ENCODE data around the gene MIPEP.

The MIPEP gene

DNA sequence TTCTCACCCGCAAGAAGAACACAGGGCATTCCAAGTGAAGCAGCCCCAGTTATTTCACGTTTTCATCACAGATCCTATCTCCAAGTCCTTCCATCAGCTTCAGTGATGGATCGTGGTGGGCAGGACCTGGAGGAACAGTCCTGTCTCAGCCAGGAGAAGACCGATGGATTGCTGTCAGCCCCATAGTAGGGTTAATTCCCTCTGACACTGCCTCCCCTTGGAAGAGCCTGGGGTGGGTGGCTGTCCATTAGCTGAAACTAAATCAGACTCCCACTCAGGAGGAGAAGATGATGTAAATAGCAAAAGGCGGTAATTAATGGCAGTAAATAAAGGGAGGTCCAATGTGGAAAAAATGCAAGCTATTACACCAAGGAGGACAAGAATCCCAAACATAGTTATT lies 188.0 kb downstream of the MIPEP start:
- Histone ChIP-seq H3K27ac (ENCODE audit: low read depth, low read length) (no peak overlapping the region), H3K27me3 (ENCODE audit: control insufficient read depth in 1 of 2, insufficient read depth in 2 of 2, low read length in 2 of 2) (peaks cover 0 to 2% of the 10 kb centered on the region in 2 donors), H3K4me1 (ENCODE audit: insufficient read depth, low read length) (no peaks in the 10 kb centered on the region), H3K36me3 (ENCODE audit: insufficient read depth, low read length) (no peaks in the 10 kb centered on the region), H3K4me3 (ENCODE audit: low read depth in 1 of 2, low read length in 2 of 2) (no peak overlapping the region), H3K9me3 (ENCODE audit: low read length) (no peaks in the 10 kb centered on the region), H3K9ac (ENCODE audit: low read length) (no peak overlapping the region)

- H3K4me3 ChIP-seq (ENCODE audit: low read depth in 1 of 2, low read length in 2 of 2): no peak overlapping the region
- no peaks in the 10 kb centered on the region for H3K9me3 ChIP-seq (ENCODE audit: low read length)
- no peak overlapping the region for H3K9ac ChIP-seq (ENCODE audit: low read length)
- peaks cover 0 to 5% of the 10 kb centered on the region in 2 donors for H3K27me3 ChIP-seq (ENCODE audit: control insufficient read depth in 1 of 2, insufficient read depth in 2 of 2, low read length in 2 of 2)
- H3K36me3 ChIP-seq (ENCODE audit: insufficient read depth, low read length): no peaks in the 10 kb centered on the region
- no peak overlapping the region for H3K27ac ChIP-seq (ENCODE audit: low read depth, low read length)
- H3K4me1 ChIP-seq (ENCODE audit: insufficient read depth, low read length): no peaks in the 10 kb centered on the region
Observed at GRCh38 chr13:23699271-23699670, 189.9 kb downstream of the MIPEP start.

DNA sequence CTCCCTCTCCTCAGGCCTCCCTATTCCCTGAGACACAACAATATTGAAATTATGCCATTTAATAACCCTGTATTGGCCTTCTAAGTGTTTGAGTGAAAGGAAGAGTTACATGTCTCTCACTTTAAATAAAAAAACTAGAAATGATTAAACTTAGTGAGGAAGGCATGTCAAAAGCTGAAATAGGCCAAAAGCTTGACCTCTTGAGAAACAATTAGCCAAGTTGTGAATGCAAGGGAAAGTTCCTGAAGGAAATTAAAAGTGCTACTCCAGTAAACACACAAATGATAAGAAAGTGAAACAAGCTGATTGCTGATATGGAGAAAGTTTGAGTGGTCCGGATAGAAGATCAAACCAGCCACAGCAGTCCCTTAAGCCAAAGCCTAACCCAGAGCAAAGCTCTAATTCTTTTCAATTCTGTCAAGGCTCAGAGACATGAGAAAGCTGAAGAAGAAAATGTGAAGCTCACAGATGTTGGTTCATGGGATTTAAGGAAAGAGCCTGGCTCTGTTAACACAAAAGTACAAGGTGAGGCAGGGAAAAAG lies 191.4 kb downstream of the MIPEP start:
- Histone ChIP-seq H3K4me1 (ENCODE audit: insufficient read depth, low read length) (no peaks in the 10 kb centered on the region), H3K27ac (ENCODE audit: low read depth, low read length) (no peak overlapping the region)

GRCh38 chr13:23696610-23697009 lies 192.6 kb downstream of the MIPEP start:
- Histone ChIP-seq H3K27ac (ENCODE audit: low read depth, low read length) (no peak overlapping the region), H3K27me3 (ENCODE audit: control insufficient read depth in 1 of 2, insufficient read depth in 2 of 2, low read length in 2 of 2) (peaks cover 0 to 5% of the 10 kb centered on the region in 2 donors), H3K9ac (ENCODE audit: low read length) (no peak overlapping the region), H3K4me3 (ENCODE audit: low read depth in 1 of 2, low read length in 2 of 2) (no peak overlapping the region), H3K9me3 (ENCODE audit: low read length) (no peaks in the 10 kb centered on the region), H3K4me1 (ENCODE audit: insufficient read depth, low read length) (no peaks in the 10 kb centered on the region), H3K36me3 (ENCODE audit: insufficient read depth, low read length) (no peaks in the 10 kb centered on the region)

More for the DNA sequence above, 191.4 kb downstream of the MIPEP start:
- no peaks in the 10 kb centered on the region for H3K36me3 ChIP-seq (ENCODE audit: insufficient read depth, low read length)
- H3K9ac ChIP-seq (ENCODE audit: low read length): no peak overlapping the region
- H3K4me3 ChIP-seq (ENCODE audit: low read depth in 1 of 2, low read length in 2 of 2): no peak overlapping the region
- H3K9me3 ChIP-seq (ENCODE audit: low read length): no peaks in the 10 kb centered on the region
- H3K27me3 ChIP-seq (ENCODE audit: control insufficient read depth in 1 of 2, insufficient read depth in 2 of 2, low read length in 2 of 2): peaks cover 0 to 5% of the 10 kb centered on the region in 2 donors

DNA sequence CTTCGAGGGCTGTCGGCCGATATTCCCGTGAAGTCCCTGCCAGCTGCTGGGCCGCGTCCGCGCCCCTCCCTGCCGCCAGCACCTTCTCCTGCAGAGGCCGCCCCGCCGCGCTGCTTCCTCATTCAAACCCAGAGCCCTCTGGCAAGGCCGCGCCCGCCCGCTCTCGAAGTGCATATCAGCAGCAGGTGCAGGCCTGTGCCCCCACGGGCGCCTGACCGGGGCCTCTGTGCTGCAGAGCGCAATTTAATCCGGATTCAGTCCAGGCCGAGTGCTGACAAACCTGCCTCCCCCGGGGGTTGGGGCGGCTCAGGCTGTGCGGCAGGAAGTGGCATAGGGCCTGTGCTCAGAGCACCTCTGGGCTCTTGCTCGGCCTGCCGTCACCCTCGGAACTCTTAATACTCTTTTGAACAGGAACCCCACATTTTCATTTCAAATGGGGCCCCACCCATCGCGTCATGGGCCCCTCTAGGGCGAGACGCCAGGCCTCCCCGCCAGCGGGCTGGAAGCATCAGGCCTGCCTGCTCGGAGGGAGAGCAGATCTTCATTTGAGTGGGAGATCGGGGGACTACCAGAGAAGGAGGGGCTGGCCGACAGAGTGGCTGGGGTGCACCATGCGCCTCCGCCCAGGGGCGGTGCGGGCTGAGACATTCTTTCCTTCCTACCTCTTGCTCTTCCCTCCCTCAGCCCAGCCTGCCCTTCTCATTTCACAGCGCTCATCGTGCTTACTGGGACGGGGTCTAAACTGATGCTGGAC lies 193.3 kb downstream of the MIPEP start:
- H3K27ac ChIP-seq (ENCODE audit: low read depth, low read length): no peak overlapping the region

DNA sequence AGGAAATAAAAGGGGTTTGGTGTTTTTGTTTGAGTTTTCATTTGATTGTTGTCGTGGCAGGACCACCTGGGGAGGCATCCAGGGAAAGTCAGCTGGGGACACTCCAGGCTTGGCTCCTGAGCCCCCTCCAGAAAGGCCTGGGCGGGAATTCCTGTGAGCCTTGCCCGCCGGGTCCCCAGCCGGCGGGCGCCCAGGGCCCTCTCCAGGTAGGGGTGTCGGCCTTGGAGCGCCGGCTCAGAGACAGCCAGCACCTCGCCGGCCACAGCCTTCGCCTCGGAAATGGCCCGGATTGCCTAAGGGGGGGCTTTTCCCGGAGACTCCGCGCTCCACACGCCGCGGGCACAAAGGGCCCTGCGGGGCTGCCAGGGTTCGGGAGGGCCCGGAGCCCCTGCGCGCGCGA lies 194.0 kb downstream of the MIPEP start:
- Histone ChIP-seq H3K9me3 (ENCODE audit: low read length) (no peaks in the 10 kb centered on the region), H3K4me3 (ENCODE audit: low read depth in 1 of 2, low read length in 2 of 2) (no peak overlapping the region)

More for the DNA sequence above, 193.3 kb downstream of the MIPEP start:
- no peak overlapping the region for H3K4me3 ChIP-seq (ENCODE audit: low read depth in 1 of 2, low read length in 2 of 2)
- H3K9me3 ChIP-seq (ENCODE audit: low read length): no peaks in the 10 kb centered on the region
- H3K4me1 ChIP-seq (ENCODE audit: insufficient read depth, low read length): no peaks in the 10 kb centered on the region
- peaks cover 0 to 5% of the 10 kb centered on the region in 2 donors for H3K27me3 ChIP-seq (ENCODE audit: control insufficient read depth in 1 of 2, insufficient read depth in 2 of 2, low read length in 2 of 2)
- no peak overlapping the region for H3K9ac ChIP-seq (ENCODE audit: low read length)
- H3K36me3 ChIP-seq (ENCODE audit: insufficient read depth, low read length): no peaks in the 10 kb centered on the region

GRCh38 chr13:23692816-23693215 lies 196.4 kb downstream of the MIPEP start:
- no peak overlapping the region for H3K9ac ChIP-seq (ENCODE audit: low read length)
- H3K4me3 ChIP-seq (ENCODE audit: low read depth in 1 of 2, low read length in 2 of 2): no peak overlapping the region
- no peak overlapping the region for H3K27ac ChIP-seq (ENCODE audit: low read depth, low read length)
- no peaks in the 10 kb centered on the region for H3K9me3 ChIP-seq (ENCODE audit: low read length)
- H3K4me1 ChIP-seq (ENCODE audit: insufficient read depth, low read length): no peaks in the 10 kb centered on the region
- no peaks in the 10 kb centered on the region for H3K36me3 ChIP-seq (ENCODE audit: insufficient read depth, low read length)
- H3K27me3 ChIP-seq (ENCODE audit: control insufficient read depth in 1 of 2, insufficient read depth in 2 of 2, low read length in 2 of 2): peaks cover 0 to 5% of the 10 kb centered on the region in 2 donors

More for the DNA sequence above, 194.0 kb downstream of the MIPEP start:
- Histone ChIP-seq H3K9ac (ENCODE audit: low read length) (no peak overlapping the region), H3K36me3 (ENCODE audit: insufficient read depth, low read length) (no peaks in the 10 kb centered on the region), H3K27ac (ENCODE audit: low read depth, low read length) (no peak overlapping the region), H3K4me1 (ENCODE audit: insufficient read depth, low read length) (no peaks in the 10 kb centered on the region), H3K27me3 (ENCODE audit: control insufficient read depth in 1 of 2, insufficient read depth in 2 of 2, low read length in 2 of 2) (peaks cover 0 to 5% of the 10 kb centered on the region in 2 donors)

- H3K36me3 ChIP-seq (ENCODE audit: insufficient read depth, low read length): no peaks in the 10 kb centered on the region
- H3K4me1 ChIP-seq (ENCODE audit: insufficient read depth, low read length): no peaks in the 10 kb centered on the region
- H3K27ac ChIP-seq (ENCODE audit: low read depth, low read length): no peak overlapping the region
- no peaks in the 10 kb centered on the region for H3K9me3 ChIP-seq (ENCODE audit: low read length)
- H3K9ac ChIP-seq (ENCODE audit: low read length): no peak overlapping the region
- no peak overlapping the region for H3K4me3 ChIP-seq (ENCODE audit: low read depth in 1 of 2, low read length in 2 of 2)
- no peaks in the 10 kb centered on the region for H3K27me3 ChIP-seq (ENCODE audit: control insufficient read depth in 1 of 2, insufficient read depth in 2 of 2, low read length in 2 of 2)
Observed at GRCh38 chr13:23690668-23691067, 198.5 kb downstream of the MIPEP start.

DNA sequence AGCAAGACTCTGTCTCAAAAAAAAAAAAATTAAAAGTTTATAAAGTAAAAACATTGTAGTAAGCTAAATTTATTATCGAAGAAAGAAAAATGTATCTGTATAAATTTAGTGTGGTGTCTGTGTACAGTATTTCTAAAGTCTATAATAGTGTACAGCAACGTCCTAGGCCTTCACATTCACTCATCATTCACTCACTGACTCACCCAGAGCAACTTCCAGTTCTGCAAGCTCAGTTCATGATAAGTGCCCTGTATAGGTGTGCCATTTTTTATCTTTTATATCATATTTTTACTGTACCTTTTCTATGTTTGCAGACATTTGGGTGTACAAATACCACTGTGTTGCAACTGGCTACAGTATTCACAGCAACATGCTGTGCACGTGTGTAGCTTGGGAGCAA lies 200.9 kb downstream of the MIPEP start:
- H3K36me3 ChIP-seq (ENCODE audit: insufficient read depth, low read length): no peaks in the 10 kb centered on the region
- H3K9me3 ChIP-seq (ENCODE audit: low read length): no peaks in the 10 kb centered on the region
- H3K4me1 ChIP-seq (ENCODE audit: insufficient read depth, low read length): no peaks in the 10 kb centered on the region
- H3K27me3 ChIP-seq (ENCODE audit: control insufficient read depth in 1 of 2, insufficient read depth in 2 of 2, low read length in 2 of 2): no peaks in the 10 kb centered on the region
- no peak overlapping the region for H3K27ac ChIP-seq (ENCODE audit: low read depth, low read length)
- no peak overlapping the region for H3K9ac ChIP-seq (ENCODE audit: low read length)
- no peak overlapping the region for H3K4me3 ChIP-seq (ENCODE audit: low read depth in 1 of 2, low read length in 2 of 2)

GRCh38 chr13:23687614-23688013 lies 201.6 kb downstream of the MIPEP start:
- H3K36me3 ChIP-seq (ENCODE audit: insufficient read depth, low read length): no peaks in the 10 kb centered on the region
- no peaks in the 10 kb centered on the region for H3K9me3 ChIP-seq (ENCODE audit: low read length)
- no peaks in the 10 kb centered on the region for H3K27me3 ChIP-seq (ENCODE audit: control insufficient read depth in 1 of 2, insufficient read depth in 2 of 2, low read length in 2 of 2)
- H3K4me1 ChIP-seq (ENCODE audit: insufficient read depth, low read length): no peaks in the 10 kb centered on the region
- no peak overlapping the region for H3K4me3 ChIP-seq (ENCODE audit: low read depth in 1 of 2, low read length in 2 of 2)
- no peak overlapping the region for H3K9ac ChIP-seq (ENCODE audit: low read length)
- no peak overlapping the region for H3K27ac ChIP-seq (ENCODE audit: low read depth, low read length)

DNA sequence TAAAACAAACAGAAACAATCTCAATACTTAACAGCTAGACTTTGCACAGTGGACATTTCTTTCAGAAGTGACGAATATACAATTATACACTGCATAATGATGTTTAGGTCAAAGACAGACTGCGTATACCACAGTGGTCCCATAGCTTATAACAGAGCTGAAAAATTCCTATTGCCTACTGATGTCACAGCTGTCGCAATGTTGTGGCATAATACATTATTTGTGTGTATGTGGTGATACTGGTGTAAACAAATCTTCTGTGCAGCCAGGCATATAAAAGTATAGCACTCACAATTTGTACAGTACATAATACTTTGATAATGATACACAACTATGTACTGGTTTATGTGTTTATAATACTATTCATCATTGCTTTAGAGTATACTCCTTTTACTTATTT lies 202.3 kb downstream of the MIPEP start:
- Histone ChIP-seq H3K9me3 (ENCODE audit: low read length) (no peaks in the 10 kb centered on the region), H3K4me3 (ENCODE audit: low read depth in 1 of 2, low read length in 2 of 2) (no peak overlapping the region), H3K36me3 (ENCODE audit: insufficient read depth, low read length) (no peaks in the 10 kb centered on the region), H3K27me3 (ENCODE audit: control insufficient read depth in 1 of 2, insufficient read depth in 2 of 2, low read length in 2 of 2) (no peaks in the 10 kb centered on the region), H3K4me1 (ENCODE audit: insufficient read depth, low read length) (no peaks in the 10 kb centered on the region), H3K27ac (ENCODE audit: low read depth, low read length) (no peak overlapping the region), H3K9ac (ENCODE audit: low read length) (no peak overlapping the region)

DNA sequence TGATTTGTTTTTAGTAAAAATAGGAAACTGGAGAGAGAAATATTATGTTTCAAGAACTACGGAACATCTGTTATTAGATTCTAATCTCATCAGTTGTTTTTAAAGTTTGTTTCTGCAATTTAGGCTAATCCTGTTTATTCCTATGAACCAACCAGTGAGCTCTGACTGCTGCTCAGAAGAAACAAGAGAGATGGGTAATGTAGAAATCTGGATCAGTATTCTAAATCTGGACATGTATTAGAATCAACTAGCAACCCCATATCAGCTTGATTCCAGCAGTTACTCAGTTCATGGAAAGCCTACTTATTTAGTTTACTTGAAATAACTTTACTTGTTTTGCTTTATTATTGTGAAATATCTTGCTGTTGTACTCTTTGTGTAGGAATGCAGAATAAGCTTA lies 203.8 kb downstream of the MIPEP start:
- no peaks in the 10 kb centered on the region for H3K36me3 ChIP-seq (ENCODE audit: insufficient read depth, low read length)
- H3K9ac ChIP-seq (ENCODE audit: low read length): no peak overlapping the region
- H3K4me3 ChIP-seq (ENCODE audit: low read depth in 1 of 2, low read length in 2 of 2): no peak overlapping the region
- no peaks in the 10 kb centered on the region for H3K9me3 ChIP-seq (ENCODE audit: low read length)
- no peaks in the 10 kb centered on the region for H3K4me1 ChIP-seq (ENCODE audit: insufficient read depth, low read length)
- H3K27me3 ChIP-seq (ENCODE audit: control insufficient read depth in 1 of 2, insufficient read depth in 2 of 2, low read length in 2 of 2): no peaks in the 10 kb centered on the region
- no peak overlapping the region for H3K27ac ChIP-seq (ENCODE audit: low read depth, low read length)

All from muscle layer of colon (tissue), 2 donors.